HepG2 (cell line): ENCODE data around the gene SNRPD2. TPM values are rescaled to one million over a fixed set of nuclear protein-coding genes. Genes with fewer than 3 reads are reported as not detected.

Source experiments
- AGO2 ChIP-seq: fragments of 200-400 bp; formaldehyde crosslinking; optimal IDR thresholded peaks from 2 replicates; pipeline ENCODE3; 2017; ENCODE audit warnings: mild to moderate bottlenecking, low read depth, low read length, moderate library complexity
- DMAP1 ChIP-seq: IDR thresholded peaks from 2 replicates; pipeline ENCODE4 v1.6.1; 2016
- HIC2 ChIP-seq: sonication (generic); formaldehyde crosslinking; IDR thresholded peaks from 2 replicates; pipeline ENCODE4 v1.9.0; 2022; ENCODE audit warnings: low read depth, missing genetic modification reagents
- MTA3 ChIP-seq: sonication (generic); formaldehyde crosslinking; IDR thresholded peaks from 2 replicates; pipeline ENCODE4 v1.4.0; 2020; ENCODE audit warnings: missing genetic modification reagents
- PPARG ChIP-seq: conservative IDR thresholded peaks from 2 replicates; pipeline ENCODE4 v1.6.1; 2016; ENCODE audit warnings: missing biosample characterization, missing genetic modification reagents
- RFX3 ChIP-seq: IDR thresholded peaks from 2 replicates; pipeline ENCODE4 v1.6.1; 2016; ENCODE audit warnings: missing biosample characterization, missing genetic modification reagents
- SALL2 ChIP-seq: sonication (generic); formaldehyde crosslinking; IDR thresholded peaks from 2 replicates; pipeline ENCODE4 v1.8.1; 2023; ENCODE audit warnings: mild to moderate bottlenecking, missing genetic modification reagents, inconsistent platforms
- YEATS2 ChIP-seq: sonication (generic); formaldehyde crosslinking; IDR thresholded peaks from 2 replicates; pipeline ENCODE4 v1.4.0; 2020; ENCODE audit warnings: missing genetic modification reagents, borderline replicate concordance
- ZBTB33 ChIP-seq: sonication (generic); formaldehyde crosslinking; IDR thresholded peaks from 2 replicates; pipeline ENCODE4 v1.4.0; 2020; ENCODE audit warnings: missing genetic modification reagents
- ZFP36L2 ChIP-seq: sonication (generic); formaldehyde crosslinking; IDR thresholded peaks from 2 replicates; pipeline ENCODE4 v1.4.0; 2020; ENCODE audit warnings: missing genetic modification reagents
- ZNF136 ChIP-seq: sonication (generic); formaldehyde crosslinking; IDR thresholded peaks from 2 replicates; pipeline ENCODE4 v1.8.1; 2022; ENCODE audit warnings: low read depth, mild to moderate bottlenecking, moderate library complexity, missing genetic modification reagents
- ZNF326 ChIP-seq: sonication (generic); formaldehyde crosslinking; IDR thresholded peaks from 2 replicates; pipeline ENCODE4 v1.4.0; 2020; ENCODE audit warnings: missing genetic modification reagents, borderline replicate concordance
- ZNF382 ChIP-seq: sonication (generic); formaldehyde crosslinking; IDR thresholded peaks from 2 replicates; pipeline ENCODE4 v1.5.0; 2020; ENCODE audit warnings: missing genetic modification reagents, mild to moderate bottlenecking, borderline replicate concordance
- ZNF530 ChIP-seq: sonication (generic); formaldehyde crosslinking; IDR thresholded peaks from 2 replicates; pipeline ENCODE4 v1.5.0; 2020; ENCODE audit warnings: low read depth, mild to moderate bottlenecking, missing genetic modification reagents
- ZNF850 ChIP-seq: sonication (generic); formaldehyde crosslinking; conservative IDR thresholded peaks from 2 replicates; pipeline ENCODE4 v1.9.0; 2021; ENCODE audit warnings: mild to moderate bottlenecking, missing genetic modification reagents
- polyA plus RNA-seq, 8 experiments: library from polyadenylated mRNA; depleted of rRNA in 3 of 8; stranded (reverse) in 7 of 8; unstranded in 1 of 8; fragments of >200 nt; fragmentation: Illumina TruSeq in 4 of 8; extraction: Trizol in 4 of 8; gene quantifications; 2 replicates each; pipeline versions ENCODE4 v1.2.1 to v1.2.3, GENCODE V29; 2011 to 2016; ENCODE audit warnings: low read depth in 4 of 8, missing spikeins in 1 of 8, mixed read lengths in 1 of 8; ENCODE audit not compliant: insufficient read depth in 1 of 8
- total RNA-seq, 5 experiments: library from RNA; depleted of rRNA; stranded (reverse); fragments of >200 nt; fragmentation: Illumina TruSeq; extraction: Trizol; gene quantifications; 2 replicates each; pipeline ENCODE4 v1.2.3, GENCODE V29; 2016; ENCODE audit warnings: low read depth in 1 of 5
- TF ChIP-seq, protein P1 (sequence below): sonication (generic); formaldehyde crosslinking; IDR thresholded peaks from 2 replicates; pipeline ENCODE4 v1.4.0; 2020; ENCODE audit warnings: mild to moderate bottlenecking, missing genetic modification reagents
- TF ChIP-seq, protein P2 (sequence below): sonication (generic); formaldehyde crosslinking; IDR thresholded peaks from 2 replicates; pipeline ENCODE4 v1.4.0; 2020; ENCODE audit warnings: missing genetic modification reagents
- TF ChIP-seq, protein P3 (sequence below): sonication (generic); formaldehyde crosslinking; IDR thresholded peaks from 2 replicates; pipeline ENCODE4 v1.4.0; 2020; ENCODE audit warnings: missing genetic modification reagents, borderline replicate concordance
- TF ChIP-seq, protein P4 (sequence below): sonication (generic); formaldehyde crosslinking; IDR thresholded peaks from 2 replicates; pipeline ENCODE4 v1.5.0; 2020; ENCODE audit warnings: mild to moderate bottlenecking, missing genetic modification reagents

SNRPD2 gene
- total and polyA plus RNA-seq, 2 of the 13 experiments (the other 11 are each of a cell fraction or from before 2014, with no cell fraction given) = 299 to 485 TPM

DNA sequence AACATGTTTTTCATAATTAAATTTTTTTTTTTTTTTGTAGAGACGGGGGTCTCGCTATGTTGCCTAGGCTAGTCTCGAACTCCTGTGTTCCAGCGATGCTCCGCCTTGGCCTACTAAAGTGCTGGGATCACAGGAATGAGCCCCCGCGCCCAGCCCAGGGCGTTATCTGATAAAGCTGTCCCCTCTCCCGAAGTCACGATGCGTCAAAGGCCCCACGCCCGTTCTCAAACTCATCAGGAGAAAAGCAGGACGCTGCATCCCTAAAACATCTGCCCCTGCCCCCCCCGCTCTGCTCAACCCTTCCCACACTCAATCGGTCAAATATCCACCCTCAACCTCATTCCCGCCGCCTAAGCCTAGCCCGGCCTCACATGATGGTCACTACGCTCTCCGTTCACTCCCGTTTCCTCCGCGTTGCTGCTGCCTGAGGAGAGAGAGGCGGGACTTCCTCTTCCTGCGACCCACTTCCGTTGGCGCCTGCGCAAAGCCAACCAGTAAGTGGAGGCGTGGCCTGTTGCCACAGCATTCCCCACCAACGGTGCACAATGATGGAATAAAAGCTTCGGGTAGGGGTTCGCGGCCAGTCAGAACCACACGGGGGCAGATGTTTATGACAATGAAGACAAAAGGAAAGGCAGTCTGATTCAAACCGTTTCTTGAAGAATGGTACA lies at the start of gene SNRPD2 (continued):
- no peak for TF ChIP-seq AGO2
- no peak for TF ChIP-seq ZFP36L2 (CRISPR knock-in tag)
- 0 out of 2 replicates have a peak, but pooled peaks have one; percentile 4 for TF ChIP-seq ZBTB33 (CRISPR knock-in tag)
- TF ChIP-seq HIC2 (CRISPR knock-in tag) = no peak
- no peak for TF ChIP-seq ZNF530 (CRISPR knock-in tag)
- TF ChIP-seq, protein P1, sequence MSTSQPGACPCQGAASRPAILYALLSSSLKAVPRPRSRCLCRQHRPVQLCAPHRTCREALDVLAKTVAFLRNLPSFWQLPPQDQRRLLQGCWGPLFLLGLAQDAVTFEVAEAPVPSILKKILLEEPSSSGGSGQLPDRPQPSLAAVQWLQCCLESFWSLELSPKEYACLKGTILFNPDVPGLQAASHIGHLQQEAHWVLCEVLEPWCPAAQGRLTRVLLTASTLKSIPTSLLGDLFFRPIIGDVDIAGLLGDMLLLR (CRISPR knock-in tag) = no peak
- no peak for TF ChIP-seq MTA3 (CRISPR knock-in tag)
- peak; percentile 81 for TF ChIP-seq YEATS2
- TF ChIP-seq ZNF326 (CRISPR knock-in tag) = no peak
- TF ChIP-seq, protein P2, sequence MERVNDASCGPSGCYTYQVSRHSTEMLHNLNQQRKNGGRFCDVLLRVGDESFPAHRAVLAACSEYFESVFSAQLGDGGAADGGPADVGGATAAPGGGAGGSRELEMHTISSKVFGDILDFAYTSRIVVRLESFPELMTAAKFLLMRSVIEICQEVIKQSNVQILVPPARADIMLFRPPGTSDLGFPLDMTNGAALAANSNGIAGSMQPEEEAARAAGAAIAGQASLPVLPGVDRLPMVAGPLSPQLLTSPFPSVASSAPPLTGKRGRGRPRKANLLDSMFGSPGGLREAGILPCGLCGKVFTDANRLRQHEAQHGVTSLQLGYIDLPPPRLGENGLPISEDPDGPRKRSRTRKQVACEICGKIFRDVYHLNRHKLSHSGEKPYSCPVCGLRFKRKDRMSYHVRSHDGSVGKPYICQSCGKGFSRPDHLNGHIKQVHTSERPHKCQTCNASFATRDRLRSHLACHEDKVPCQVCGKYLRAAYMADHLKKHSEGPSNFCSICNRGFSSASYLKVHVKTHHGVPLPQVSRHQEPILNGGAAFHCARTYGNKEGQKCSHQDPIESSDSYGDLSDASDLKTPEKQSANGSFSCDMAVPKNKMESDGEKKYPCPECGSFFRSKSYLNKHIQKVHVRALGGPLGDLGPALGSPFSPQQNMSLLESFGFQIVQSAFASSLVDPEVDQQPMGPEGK (CRISPR knock-in tag) = 0 out of 2 replicates have a peak, but pooled peaks have one; percentile 37
- no peak for TF ChIP-seq ZNF136 (CRISPR knock-in tag)
- TF ChIP-seq, protein P3, sequence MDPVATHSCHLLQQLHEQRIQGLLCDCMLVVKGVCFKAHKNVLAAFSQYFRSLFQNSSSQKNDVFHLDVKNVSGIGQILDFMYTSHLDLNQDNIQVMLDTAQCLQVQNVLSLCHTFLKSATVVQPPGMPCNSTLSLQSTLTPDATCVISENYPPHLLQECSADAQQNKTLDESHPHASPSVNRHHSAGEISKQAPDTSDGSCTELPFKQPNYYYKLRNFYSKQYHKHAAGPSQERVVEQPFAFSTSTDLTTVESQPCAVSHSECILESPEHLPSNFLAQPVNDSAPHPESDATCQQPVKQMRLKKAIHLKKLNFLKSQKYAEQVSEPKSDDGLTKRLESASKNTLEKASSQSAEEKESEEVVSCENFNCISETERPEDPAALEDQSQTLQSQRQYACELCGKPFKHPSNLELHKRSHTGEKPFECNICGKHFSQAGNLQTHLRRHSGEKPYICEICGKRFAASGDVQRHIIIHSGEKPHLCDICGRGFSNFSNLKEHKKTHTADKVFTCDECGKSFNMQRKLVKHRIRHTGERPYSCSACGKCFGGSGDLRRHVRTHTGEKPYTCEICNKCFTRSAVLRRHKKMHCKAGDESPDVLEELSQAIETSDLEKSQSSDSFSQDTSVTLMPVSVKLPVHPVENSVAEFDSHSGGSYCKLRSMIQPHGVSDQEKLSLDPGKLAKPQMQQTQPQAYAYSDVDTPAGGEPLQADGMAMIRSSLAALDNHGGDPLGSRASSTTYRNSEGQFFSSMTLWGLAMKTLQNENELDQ (CRISPR knock-in tag) = no peak
- TF ChIP-seq, protein P4, sequence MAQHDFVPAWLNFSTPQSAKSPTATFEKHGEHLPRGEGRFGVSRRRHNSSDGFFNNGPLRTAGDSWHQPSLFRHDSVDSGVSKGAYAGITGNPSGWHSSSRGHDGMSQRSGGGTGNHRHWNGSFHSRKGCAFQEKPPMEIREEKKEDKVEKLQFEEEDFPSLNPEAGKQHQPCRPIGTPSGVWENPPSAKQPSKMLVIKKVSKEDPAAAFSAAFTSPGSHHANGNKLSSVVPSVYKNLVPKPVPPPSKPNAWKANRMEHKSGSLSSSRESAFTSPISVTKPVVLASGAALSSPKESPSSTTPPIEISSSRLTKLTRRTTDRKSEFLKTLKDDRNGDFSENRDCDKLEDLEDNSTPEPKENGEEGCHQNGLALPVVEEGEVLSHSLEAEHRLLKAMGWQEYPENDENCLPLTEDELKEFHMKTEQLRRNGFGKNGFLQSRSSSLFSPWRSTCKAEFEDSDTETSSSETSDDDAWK (CRISPR knock-in tag) = no peak
- TF ChIP-seq RFX3 (CRISPR knock-in tag) = peak; percentile 39; the same call in 1 of the 2 replicates
- no peak for TF ChIP-seq SALL2 (CRISPR knock-in tag)
- TF ChIP-seq ZNF850 (CRISPR knock-in tag) = no peak
- peak; percentile 91 for TF ChIP-seq DMAP1 (CRISPR knock-in tag)
- no peak for TF ChIP-seq PPARG (CRISPR knock-in tag)
- no peak for TF ChIP-seq ZNF382
